DMS79 treated with DMSO at 0.1 percent for 48 hours (cell line): ENCODE results near the gene MTMR3.

Experiments used
- DNase-seq: peaks from one replicate; lab custom pipeline; 2025; lab: John Stamatoyannopoulos, UW

The MTMR3 gene

DNA sequence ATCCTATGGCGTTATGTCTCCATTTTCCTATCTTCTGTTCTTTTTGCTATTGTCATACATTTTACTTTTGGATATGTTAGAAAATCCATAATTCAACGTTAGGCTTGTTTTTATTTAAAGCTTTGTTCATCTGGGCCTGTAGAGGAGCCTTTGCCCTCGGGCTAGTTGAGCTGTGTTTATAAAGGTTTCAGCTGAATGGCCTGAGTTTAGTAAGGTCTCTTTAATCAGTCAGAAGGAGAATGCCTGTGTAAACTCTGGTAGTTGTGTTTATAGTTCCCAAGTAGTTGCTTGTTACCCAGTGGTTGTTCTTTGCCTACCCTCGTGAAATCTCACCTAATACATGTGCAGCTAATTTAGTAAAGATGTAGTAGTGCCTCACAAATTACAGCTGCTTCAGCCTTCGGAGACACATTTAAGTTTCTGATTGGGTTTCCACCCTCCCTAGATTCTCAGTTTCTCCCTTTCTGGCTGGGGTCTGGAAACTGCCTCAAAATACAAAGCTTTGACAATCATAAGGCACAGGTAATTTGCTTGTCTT lies 33.1 kb downstream of the MTMR3 start:
- DNase-seq, result no peak

DNA sequence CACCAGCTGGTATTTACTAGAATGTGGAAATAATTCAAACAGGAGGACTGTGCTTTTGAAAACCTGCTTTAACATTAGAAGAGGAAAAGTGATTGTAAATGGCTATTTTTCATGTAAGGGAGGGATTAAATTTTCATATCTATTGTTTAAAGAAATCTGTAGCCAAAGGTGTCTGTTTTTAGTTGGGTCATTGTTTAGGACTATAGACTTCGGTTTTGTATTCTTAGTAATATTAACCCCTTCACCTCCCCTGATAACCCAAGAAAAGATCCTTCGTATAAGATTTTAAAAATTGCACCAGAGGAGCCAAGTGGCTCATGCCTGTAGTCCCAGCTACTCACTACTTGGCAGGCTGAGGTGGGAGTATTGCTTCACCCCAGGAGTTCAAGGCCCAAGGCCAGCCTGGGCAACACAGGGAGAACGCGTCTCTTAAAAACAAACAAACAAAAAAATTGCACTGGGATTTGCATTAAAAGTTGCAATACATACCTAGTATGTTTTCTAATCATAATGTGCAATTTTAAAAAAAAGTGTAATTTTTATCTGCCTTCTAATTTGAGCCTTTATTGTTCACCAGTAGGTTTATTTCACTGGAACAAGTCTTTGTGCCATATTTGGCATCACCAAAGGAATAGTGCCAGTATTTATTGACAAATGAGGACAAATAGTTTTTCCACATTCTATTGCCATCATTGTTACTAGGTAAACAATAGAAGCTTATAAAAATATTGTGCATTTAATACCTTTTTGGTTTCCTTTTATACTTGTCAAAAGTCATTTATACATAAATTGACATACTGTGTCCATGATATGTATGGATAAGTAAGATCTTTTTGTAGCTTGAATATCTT lies 34.3 kb downstream of the MTMR3 start:
- DNase-seq, result no peak

DNA sequence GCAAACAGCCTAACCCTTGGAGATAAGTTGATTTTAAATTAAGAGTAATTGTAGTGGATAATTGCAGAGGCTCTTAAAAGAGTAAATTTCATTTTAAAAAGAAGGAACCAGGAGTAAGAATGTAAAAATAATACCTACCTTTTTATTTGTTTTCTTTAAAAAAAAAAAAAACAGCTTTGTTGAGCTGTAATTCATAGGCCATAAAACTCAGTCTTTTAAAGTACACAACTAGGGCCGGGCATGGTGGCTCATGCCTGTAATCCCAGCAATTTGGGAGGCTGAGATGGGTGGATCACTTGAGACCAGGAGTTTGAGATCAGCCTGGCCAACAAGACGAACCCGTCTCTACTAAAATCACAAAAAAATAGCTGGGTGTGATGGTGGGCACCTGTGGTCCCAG lies 42.4 kb downstream of the MTMR3 start:
- DNase-seq, result no peak

DNA sequence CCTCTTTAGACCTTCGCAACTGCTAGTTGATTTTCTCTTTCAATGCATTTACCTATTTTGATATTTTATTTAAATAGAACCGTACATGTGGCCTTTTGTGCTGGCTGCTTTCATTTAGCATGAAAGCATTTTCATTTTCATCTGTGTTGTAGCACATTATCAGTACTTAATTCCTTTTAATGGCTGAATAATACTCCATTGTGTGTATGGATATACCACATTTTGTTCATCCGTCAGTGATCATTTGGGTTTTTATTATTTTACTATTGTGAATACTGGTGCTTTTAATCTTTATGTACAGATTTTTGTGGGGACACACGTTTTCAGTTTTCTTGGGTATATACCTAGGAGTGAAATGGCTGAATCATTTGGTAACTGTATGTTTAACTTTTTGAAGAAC lies 43.1 kb downstream of the MTMR3 start:
- no peak for DNase-seq

DNA sequence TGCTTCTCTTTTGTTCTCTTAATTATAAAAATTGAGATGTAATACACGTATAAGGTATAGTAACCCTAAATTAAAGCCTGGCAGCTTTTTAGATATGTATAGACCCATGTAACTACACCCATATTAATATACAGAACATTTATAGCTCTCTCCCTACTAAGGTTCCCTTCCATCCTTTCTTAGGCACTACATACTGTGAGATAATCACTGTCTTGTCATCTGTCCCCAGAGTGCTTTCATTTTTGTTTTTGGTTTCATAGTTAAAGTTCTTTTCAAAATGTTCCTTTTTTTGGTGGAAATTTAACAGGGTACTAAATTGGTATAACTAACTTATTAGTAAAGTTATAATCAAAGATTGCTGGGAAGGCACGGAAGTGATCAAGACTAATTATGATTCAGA lies 49.2 kb downstream of the MTMR3 start:
- no peak for DNase-seq

DNA sequence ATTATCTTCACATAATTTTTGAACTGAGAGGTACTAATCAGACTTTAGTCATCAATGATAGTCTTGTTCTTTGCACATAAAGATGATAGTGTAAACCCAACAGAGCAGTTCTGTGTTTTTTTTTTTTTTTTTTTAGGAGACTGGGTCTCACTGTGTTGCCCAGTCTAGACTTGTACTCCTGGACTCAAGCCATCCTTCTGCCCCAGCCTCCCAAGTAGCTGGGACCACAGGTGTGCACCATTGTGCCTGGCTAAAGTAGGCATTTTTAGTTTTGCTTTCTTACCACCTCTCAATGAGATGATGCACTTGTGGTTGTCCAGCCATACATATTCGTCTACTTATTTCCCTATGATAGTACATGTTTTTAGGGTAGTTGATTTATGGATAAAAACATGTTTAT lies 50.6 kb downstream of the MTMR3 start:
- no peak for DNase-seq

DNA sequence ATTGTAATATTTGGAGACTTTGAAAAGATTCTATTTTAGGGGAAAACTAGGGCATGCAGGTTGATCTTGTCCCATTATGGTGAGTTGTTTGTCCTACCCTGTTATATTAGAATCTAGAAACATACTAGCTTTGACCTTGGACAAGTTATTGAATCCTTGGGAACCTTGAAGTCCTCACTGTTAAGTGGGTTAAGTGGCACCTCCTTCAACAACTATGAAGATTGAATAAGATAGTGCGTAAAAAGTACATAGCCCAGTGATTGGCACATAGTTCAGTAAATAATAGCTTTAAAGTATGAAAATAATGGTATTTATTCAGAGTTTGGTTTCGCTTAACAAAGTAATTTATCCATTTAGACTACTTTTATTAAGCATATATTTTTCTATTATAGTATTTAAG lies 51.6 kb downstream of the MTMR3 start:
- no peak for DNase-seq

DNA sequence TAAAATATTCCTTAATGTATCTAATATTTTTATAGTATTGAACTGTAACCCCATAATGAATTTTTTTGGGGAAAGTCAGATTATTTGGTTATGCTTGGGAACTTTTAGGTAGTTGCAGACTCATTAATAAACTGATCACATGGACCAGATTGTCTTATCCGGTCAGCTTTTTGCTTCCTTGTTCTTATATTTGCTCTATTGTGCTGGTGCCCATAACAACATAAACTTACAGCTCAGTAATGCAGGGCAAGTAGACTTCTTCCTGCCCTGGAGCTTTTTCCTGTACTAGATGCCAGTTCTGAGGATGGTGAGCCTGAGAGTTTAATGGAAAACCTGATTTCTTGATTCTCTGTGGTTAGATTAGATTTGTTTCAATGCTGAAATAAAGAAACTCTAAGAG lies 53.2 kb downstream of the MTMR3 start:
- no peak for DNase-seq

DNA sequence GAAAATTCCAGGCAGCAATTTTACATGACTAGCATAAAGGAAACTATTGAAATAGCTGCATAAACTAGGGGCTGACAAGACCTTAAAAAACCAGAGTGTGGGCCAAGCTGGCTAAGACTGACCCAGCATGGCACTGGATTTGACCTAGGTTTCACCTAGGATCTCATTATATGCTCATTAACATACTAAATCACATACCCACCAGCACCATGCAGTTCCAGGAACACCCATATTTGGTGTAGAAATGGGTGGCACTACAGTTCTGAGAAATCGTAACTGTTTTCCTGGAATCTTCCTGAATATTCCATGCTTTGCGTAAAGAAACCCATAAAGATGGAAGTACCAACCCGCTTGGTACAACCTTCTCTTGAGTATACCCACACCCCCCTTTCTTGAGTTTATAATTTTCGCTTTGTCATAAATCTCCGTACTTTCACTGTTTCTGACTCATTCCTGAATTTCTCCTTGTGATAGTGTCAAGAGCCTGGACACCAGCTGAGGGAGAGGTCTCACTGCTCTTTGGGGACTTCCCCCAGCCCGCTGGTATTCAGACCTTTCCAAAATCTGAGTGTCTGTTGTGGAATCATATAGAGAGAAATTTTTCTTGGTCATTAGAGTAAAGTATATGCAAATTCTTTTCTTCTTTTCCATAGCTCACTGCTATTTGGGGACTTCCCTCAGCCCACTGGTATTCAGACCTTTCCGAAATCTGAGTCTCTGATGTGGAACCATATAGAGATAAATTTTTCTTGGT lies 55.1 kb downstream of the MTMR3 start:
- DNase-seq, result no peak

DNA sequence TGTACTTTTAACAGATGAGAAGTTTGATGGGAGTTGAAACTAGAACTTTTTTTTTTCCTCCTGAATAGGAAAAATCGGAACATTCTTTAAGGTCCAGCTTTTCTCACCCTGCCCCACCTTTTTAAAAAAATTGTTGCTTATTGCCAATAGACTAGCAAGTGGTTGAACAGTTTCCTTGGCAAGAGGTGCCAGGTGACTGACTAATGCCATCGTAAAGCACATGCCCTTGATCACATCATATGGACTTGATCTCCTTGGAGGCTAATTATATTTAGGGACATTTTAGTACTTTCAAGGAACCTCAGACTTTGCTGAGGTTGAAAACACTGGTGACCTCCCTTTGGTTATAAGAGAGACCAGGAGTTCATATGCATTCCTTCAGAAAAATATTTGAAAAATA lies 57.6 kb downstream of the MTMR3 start:
- no peak for DNase-seq

DNA sequence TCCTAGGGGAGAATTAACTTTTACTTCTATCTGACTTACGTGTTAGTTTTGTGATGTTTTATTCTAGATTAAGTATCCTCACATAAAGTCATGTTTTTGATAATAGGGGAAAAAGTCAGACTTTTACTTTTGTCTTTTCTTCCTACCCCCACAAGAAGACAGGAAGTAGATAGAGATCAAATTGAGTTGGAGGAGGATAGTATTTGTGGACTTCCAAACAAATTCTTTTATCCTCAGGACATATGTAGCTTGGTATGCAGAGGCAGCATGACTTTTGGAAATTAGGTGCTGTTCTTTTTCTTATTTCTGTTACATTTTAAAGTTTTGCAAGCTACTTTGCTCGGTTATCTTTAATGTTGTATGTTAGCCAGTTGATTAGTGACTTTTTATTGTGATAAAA lies 61.4 kb downstream of the MTMR3 start:
- DNase-seq, result no peak

DNA sequence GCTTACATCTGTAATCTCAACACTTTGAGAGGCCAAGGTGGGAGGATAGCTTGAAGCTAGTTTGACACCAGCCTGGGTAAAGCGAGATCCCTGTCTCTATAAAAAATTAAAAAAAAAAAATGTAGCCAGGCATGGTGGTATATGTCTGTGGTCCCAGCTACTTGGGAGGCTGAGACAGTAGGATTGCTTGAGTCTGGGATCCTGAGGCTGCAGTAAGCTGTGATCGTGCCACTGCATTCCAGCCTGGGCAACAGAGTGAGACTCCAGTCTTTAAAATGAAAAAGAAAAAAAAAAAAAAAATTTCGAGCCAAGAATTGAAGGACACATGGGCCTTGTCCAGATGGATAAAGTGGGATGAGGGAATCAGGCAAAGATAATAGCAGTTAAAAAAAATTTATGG lies 62.5 kb downstream of the MTMR3 start:
- no peak for DNase-seq

DNA sequence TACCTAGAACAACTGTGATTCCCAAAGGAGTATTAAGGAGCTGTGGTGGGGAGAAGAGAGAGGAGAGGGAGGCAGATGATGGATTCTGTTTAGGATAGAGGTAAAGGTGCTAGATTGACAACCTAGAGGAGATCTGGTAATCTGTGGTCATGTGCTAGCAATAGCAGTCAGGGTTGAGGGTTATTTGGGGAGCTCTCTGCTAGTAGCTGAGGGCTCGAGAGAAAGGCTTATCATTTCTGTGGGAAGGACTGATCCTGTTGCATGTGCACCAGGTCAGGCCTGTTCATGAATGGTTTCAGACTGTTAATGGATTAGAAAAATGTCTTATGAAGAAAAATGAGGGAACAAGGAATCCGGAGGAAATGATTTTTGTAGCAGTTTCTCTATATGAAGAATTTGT lies 63.2 kb downstream of the MTMR3 start:
- DNase-seq, result no peak

DNA sequence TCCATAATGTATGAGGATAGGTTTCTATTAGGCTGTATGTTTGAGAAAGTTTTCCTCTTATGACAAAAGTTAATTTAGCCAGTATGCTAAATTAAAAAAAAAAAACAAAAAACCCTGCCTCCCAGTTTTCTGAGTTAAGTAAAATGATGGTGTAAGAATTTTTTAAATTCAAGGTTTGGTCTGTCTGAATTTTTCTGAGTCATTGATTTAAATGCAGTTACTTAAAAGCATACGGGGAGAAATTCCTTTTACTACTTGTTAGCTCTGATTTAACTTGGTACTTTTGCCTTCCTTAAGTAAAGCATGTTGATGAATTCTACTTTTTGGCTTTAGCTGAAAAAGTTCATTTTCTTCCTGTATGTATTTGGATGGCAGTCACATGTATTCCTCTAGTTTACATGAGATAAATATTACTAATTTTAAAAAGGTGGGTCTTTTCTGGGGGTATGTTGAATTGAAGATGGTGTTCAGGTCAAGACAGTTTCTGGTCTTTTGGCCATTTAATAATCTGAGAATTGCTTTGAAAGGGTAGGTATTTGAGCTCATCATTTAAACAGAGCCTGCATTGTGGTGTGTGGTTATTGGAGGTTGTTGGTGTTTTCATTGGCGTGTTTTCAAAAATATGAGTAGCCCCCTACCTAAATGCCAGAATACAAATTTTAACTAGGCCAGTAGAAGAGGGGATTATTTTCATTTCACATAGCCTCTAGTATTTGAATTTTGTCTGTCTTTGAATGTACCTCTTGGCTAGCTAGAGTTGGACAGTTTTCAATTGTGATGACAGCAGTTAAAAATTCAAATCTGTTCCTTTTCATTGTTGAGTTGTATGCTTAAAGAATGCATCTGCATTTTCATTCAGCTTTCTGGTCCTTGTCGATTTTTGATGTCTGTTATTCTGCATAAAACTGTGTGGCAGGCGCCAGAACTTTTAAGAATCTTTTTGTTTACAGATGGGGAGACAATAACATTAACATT lies 64.7 kb downstream of the MTMR3 start:
- DNase-seq, result no peak

DNA sequence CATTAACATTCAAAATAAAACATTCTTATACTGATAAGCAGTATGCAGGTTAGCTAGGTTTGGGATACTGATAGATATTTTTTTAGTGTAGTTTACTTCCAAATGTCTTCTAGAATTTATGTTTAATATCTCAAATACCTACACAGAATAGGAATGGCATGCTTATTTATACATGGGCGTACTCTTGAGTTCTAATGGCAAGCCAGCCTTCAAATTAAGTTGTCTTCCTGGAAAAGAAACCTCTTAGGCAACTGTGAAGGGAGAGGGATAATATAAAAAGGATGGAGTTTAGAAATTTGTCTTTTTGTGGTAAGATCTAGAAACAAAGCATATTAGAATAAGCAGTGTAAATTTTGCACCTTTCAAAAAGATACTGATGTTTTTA lies 65.4 kb downstream of the MTMR3 start:
- no peak for DNase-seq

DNA sequence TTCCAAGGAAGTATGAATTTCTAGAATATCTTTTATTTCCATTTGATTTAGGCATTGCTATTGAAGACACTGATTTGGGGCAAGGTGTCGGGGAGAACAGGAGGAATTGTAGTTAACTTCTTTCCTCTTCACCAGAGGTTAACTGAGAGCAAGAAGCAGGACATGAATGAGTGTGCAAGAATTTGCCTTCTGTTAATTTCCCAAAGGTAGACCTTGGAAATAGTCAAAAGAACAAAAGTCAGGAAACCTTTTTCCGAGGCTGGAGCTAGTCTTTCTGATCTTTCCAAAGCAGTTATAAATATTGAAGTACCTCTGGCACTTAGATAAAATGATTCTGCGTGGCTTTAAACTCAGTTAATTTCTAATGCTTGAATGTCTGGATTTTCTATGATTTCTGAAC lies 66.9 kb downstream of the MTMR3 start:
- DNase-seq, result no peak

DNA sequence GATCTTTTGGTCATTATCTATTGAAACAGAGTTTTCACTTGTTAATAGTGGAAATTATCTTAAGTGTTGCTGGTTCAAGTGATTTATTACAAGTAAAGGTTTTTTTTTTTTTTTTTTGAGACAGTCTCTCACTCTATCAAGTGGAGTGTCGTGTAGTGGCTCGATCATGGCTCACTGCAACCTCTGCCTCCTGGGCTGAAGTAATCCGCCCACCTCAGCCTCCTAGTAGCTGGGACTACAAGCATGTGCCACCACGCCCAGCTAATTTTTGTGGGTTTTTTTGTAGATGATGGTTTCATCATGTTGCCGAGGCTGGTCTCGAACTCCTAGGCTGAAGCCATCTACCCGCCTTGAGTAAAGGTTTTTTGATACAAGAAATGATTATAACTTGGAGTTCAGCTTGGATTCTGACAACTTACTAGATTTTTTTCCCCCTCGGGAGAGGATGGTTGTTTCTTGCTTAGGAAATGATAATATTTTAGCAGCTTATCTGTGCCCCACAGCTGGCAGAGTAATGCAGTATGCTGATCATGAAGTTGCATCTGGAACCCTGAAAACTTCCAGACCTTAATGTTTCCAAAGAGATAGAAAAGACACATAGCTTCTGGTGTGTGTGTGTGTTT lies 68.9 kb downstream of the MTMR3 start:
- DNase-seq, result no peak

DNA sequence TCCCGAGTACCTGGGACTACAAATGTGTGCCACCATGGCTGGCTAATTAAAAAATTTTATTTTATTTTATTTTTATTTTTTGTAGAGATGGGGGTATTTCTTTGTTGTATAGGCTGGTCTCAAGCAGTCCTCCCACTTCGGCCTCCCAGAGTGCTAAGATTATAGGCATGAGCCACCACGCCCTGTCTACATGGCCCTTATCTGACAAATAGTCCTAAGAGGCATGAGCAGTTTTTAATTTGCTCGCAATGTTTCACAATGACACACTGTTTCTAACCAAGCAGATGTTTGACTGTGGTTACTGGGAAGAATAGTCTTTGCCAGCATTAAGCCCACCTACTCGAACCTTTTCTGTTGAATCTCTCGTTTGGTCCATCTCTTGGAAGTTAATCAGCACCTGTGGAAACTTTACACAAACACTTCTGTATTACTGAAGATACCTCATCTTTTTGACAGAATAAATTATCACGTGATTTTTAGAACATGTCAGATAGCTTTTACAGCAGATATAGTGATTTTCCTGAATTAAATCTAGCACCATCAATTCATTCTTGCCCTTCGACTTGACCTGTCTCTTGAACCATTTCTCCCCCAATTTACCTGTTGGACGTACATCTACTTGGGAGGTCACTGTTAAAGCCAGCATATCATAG lies 71.4 kb downstream of the MTMR3 start:
- no peak for DNase-seq

DNA sequence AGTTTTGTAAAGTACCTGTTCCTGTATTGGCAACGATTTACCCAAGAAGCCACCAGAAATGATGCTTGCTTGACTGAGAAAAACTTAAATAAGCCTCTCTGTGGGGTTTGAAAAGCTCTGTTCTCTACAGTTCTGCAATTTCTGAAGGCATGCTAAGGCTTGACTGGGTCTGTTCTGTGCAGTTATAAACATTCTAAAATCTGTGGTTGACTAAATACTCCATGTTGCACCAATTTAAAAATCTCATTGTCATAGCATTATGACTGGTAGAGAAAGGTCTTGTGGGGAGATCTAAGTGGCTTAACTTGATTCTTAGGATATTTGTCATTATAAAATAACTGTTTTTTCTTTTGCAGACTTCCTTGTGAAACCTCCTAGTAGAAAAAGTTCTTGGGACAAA lies 73.7 kb downstream of the MTMR3 start:
- DNase-seq, result no peak

DNA sequence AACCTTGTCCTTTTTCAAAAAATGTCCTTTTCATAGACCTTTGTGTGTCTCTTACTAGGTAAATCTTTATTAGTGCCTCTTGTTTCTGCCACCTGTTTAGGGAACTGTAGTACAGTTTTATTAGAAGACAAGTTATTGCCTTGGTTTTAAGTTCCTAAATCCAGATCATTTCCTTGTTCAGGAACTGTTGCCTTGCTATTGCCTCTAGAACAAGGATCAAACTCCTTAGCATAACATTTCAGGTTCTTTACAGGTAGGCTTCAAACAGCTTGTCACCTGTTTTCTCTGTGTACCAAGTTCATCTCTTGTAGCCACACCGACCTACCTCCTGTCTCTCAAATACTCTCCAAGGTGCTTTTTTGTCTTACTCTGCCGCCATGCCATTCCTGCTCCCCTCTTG lies 75.2 kb downstream of the MTMR3 start:
- DNase-seq, result no peak

DNA sequence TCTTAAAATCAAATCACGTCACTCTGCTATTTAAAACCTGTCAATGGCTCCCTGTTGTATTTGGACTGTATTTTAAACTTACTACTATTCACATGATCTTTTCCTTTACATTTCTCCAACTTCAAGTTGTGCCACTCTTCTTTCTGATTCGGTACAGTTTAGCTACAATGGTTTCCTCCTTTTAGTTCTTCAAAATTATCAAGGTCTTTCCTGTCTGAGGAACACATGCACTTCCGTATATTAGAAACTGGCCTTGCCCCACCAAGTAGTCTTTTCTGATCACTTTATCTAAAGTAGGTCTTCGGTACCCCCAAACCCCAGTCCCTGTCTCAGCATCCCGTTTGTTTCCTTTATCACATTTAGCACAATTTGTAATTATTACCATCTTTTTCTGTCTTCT lies 81.8 kb downstream of the MTMR3 start:
- DNase-seq, result no peak
